GM21786 (cell line): ENCODE data around the gene MRLN.
"Not testable (repeated sequence)": the region's sequence is repeated elsewhere in the genome, so short reads cannot be mapped to it uniquely, and the experiment has no call there.

Experiments
- ATAC-seq: cut with Tn5 transposase; IDR thresholded peaks from one replicate; pipeline ENCODE4 v1.9.1; 2021; ENCODE audit not compliant: unreplicated experiment

MRLN gene

DNA sequence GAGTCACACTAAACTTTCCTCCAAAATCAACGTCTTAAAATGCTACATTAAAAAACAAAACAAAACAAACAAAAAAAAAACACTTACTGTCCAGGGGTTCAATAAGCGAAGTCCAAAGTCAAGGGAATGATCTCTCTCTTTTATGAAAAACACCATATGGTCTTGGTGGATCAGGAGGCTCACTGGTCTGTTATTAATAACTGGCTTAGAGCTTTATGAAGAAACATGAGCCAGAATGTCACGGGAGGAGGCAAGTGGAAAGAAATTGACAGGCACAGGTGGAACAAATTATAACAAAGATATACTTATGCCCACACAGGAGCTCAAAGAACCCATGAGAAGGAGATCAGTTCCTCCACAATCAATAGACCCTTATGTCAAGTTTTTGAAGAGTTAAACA lies at the start of gene MRLN:
TSS of gene MRLN (minus strand) at position 189 of the 400 bp plus-strand sequence.
- ATAC-seq, result no peak

GRCh38 chr10:59801171-59801570 lies 47.9 kb upstream of the MRLN start:
- ATAC-seq, result no peak

- no peak for ATAC-seq
These were observed 46.2 kb upstream of the MRLN start for GRCh38 chr10:59799421-59799820.

- ATAC-seq, result no peak
These were observed 40.7 kb upstream of the MRLN start for GRCh38 chr10:59793919-59794318.

GRCh38 chr10:59792812-59793211 lies 39.6 kb upstream of the MRLN start:
- ATAC-seq, result no peak

DNA sequence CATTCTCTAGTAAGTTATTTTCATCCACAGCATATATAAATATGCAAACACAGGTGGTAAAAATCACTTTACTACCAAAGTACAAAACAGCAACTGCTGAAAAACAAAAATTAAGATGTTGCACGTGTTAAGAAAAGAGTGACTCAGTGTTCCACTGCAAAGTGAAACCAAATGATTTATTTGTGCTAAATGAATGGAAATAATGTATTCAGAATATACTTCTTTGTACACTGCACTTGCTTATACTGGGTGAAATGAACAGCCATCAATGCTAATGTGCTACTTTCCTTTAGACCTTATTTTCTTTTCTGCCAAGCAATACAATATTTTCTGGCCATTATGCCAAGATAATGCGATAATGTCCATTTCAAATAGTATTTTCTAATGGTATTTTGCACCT lies 38.3 kb upstream of the MRLN start:
- ATAC-seq, result no peak

DNA sequence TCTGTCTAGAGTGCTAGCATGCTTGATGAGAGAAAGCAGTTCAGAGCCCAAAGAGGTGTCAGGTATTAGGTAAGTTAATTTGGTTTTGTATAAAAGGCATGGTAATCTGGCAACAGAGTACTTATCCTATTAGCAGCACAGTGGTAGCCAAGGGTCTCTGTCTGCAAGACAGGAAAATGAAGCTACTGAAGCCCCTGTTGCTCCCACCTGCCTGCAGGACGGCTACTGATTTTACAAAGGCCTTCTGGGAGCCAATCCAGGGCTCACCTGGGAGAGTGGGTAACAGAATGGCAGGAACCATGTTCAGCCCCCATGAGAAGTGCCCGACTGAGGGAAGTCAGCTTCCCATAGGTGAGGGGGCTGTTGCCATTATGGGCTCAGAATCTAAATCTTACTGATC lies 36.8 kb upstream of the MRLN start:
- ATAC-seq, result not testable (repeated sequence)

DNA sequence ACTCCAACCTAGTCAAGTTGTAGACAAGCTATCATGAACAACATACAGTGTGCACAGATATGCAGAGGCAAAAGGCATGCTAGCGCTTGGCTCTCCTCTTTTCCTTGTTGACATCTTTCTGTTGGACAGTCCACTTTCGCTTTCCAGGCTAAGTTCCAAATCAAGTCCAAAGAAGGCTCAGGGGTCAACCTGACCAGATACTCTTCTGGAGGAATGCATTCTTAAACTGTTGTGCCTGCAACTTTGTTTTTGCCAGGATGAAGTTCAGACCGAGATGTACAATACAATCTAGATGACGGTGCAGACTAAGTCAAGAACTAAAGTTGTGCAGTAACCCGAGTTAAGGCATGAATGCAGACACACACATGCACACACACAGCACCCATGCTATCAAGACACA lies 35.7 kb upstream of the MRLN start:
- ATAC-seq, result not testable (repeated sequence)

DNA sequence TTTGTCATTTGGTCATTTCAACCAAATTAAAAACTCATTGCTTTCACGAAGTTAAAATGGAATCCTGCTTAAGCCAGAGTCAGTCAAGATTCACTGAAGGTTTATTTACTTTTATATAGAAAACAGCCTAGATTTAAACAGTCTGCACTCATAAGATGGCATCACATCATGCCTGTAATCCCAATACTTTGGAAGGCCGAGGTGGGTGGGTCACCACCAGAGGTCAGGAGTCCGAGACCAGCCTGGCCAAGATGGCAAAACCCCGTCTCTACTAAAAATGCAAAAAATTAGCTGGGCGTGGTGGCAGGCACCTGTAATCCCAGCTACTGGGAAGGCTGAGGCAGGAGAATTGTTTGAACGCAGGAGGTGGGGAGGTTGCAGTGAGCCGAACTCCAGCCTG lies 33.8 kb upstream of the MRLN start:
- ATAC-seq, result not testable (repeated sequence)

DNA sequence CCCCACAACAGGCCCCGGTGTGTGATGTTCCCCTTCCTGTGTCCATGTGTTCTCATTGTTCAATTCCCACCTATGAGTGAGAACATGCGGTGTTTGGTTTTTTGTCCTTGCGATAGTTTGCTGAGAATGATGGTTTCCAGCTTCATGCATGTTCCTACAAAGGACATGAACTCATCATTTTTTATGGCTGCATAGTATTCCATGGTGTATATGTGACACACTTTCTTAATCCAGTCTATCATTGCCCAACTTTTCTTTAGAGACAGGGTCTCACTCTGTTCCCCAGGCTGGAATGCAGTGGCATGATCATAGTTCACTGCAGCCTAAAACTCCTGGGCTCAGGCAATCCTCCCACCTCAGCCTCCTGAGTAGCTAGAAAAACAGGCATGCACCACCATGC lies 32.2 kb upstream of the MRLN start:
- not testable (repeated sequence) for ATAC-seq

- no peak for ATAC-seq
These were observed 28.3 kb upstream of the MRLN start for GRCh38 chr10:59781511-59781910.

DNA sequence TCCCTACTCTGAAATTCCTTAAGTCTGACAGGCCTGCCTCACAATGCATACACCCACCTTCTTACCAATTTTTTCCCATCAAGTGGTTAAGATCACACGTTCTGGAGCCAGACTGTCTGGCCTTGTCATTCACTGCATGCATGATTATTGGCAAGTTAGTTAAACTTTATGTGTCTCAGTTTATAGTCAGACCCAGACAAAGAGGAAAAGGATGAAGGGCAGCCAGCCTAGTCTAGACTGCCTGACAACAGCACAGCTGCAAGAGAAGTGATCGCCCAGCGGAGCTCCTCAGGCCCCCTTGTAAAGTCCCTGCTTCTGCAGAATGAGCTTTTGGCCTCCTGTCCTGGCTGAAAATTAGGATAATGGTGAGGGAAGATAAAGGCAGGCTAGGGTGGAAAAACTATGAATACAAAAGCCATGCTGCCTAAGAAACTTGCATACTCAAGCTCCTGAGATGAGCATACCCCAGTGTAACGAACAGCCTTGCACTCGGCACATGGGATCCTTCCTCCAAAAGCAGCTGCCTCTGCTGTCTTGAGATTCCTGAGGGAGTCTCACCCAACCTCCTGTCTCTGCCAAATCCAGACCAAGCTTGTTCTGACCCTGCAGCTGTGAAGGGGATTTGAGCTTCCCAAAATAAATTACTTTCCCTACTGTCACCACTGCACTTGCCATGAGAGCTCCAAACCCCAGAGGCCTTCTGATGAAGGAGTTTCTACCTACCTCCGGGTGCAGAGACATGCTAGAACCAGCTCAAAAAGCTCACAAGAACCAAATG lies 26.7 kb upstream of the MRLN start:
- ATAC-seq, result no peak

DNA sequence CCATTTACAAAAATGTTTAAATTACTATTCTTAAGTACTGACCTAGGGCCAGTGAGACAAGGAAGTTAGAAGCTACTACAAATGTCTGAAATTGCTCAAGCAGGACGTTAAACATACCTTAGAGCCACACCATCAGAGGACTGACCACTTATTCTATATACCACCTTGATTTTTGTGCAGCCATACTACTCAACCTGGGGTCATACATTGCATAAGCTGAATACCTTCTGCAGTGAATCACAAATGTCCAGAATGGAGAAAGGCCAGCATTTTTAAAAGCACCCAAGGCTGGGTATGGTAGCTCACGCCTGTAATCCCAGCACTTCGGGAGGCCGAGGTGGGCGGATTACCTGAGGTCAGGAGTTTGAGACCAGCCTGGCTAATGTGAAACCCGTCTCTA lies 21.2 kb upstream of the MRLN start:
- no peak for ATAC-seq

GRCh38 chr10:59773088-59773487 lies 19.8 kb upstream of the MRLN start:
- no peak for ATAC-seq

GRCh38 chr10:59771162-59771807 lies 18.0 kb upstream of the MRLN start:
- ATAC-seq, result no peak

GRCh38 chr10:59770689-59771088 lies 17.4 kb upstream of the MRLN start:
- no peak for ATAC-seq

GRCh38 chr10:59762505-59762904 lies 9.2 kb upstream of the MRLN start:
- no peak for ATAC-seq

DNA sequence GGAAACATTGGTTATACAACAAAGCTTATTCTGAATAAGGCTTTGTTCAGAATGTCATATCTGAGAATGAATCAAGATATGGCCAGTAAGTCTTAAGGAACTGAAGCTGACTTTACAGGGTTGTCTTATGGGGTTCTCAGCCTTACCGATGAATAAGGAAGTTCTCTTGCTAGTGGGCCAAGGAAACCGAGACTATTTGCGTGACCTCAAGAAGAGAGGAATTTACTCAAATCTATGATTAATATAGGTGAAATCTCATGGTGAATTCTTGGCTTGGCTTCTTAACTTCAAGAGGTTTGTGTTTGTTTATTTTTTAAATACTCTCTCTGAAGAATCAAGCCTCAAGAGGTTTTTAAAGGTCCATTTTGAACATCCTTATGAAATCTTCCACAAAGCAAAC lies 4.7 kb upstream of the MRLN start:
- ATAC-seq, result no peak

DNA sequence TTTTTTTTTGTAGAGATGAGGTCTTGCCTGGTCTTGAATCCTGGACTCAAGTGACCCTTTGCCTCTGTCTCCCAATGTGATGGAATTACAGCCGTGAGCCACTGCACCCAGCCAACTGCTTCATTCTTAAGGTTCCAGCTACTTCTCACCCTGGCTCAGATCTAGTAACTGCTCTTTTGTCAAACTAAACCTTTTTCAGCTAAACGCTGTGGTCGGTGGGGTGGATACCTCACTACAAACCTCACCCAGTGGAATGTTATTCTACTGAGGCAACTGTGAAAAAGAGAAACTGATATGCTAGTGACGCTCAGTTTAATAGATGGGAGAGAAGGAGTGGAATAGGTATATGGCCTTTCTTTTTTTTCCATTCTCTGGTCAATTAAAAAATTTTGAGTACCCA lies 1.7 kb upstream of the MRLN start:
- no peak for ATAC-seq

DNA sequence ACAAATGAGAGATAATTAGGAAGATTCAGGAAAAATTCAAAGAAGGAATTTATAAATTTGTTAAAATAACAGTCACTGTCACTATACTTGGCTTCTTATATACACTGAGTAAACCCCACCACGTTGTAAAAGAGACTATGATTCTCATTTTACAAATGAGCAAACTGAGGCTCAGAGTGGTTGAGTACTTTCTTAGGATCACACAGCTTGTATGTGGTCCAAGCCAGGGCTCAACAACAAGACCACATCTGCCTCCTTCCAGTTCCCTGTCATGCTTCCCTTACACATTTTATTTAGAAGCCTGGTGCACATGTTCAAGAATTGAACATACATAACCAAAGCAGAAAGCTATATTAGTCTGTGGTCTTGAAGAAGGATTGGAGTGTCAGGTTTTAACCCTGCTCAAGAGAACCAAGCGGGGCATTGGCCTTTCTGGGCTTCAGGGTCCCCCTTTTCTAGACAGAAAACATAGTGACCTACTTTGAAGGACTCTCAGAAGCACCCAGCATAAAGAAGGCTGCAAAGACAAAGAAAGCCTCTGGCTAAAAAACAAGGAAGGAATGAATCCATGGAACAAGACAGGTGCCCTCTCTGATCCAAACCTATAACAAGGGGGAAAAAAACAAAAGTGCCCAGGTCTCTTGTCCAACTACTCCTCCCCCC lies 846 bp downstream of the MRLN start:
- ATAC-seq, result no peak

GRCh38 chr10:59750155-59750945 lies 2.9 kb downstream of the MRLN start:
- no peak for ATAC-seq
